Liver (tissue), 9 donors: ENCODE measurements around the gene SWSAP1. TPM values are rescaled to one million over a fixed set of nuclear protein-coding genes. Genes with fewer than 3 reads are reported as not detected.

Source experiments
- DNase-seq: peaks from one replicate; pipeline ENCODE4 v3.0.0-alpha.2; 2017; ENCODE audit warnings: low spot score
- H3K27ac ChIP-seq, 2 donors: one replicate each; pipeline ENCODE4 v1.7.0; 2013; ENCODE audit warnings: inconsistent platforms in 2 of 2, low read length in 2 of 2, control low read depth in 1 of 2, low read depth in 1 of 2, mild to moderate bottlenecking in 1 of 2
- H3K27me3 ChIP-seq, 4 donors: one replicate each; pipeline versions ENCODE4 v1.6.1 to v1.7.0; 2013; ENCODE audit warnings: low read length in 3 of 4, inconsistent platforms in 1 of 4, mild to moderate bottlenecking in 1 of 4, moderate library complexity in 1 of 4; ENCODE audit not compliant: control insufficient read depth in 4 of 4, insufficient read depth in 4 of 4
- H3K36me3 ChIP-seq, 4 donors: one replicate each; pipeline versions ENCODE4 v1.6.1 to v1.7.0; 2013; ENCODE audit warnings: low read length in 3 of 4, mild to moderate bottlenecking in 3 of 4, low read depth in 1 of 4, moderate library complexity in 1 of 4; ENCODE audit not compliant: control insufficient read depth in 4 of 4, insufficient read depth in 3 of 4
- H3K4me1 ChIP-seq, 4 donors: one replicate each; pipeline versions ENCODE4 v1.6.1 to v1.7.0; 2013; ENCODE audit warnings: low read length in 3 of 4, mild to moderate bottlenecking in 3 of 4, moderate library complexity in 1 of 4; ENCODE audit not compliant: control insufficient read depth in 4 of 4, insufficient read depth in 4 of 4
- H3K4me3 ChIP-seq, 3 donors: one replicate each; pipeline versions ENCODE4 v1.6.1 to v1.7.0; 2013; ENCODE audit warnings: low read length in 3 of 3, control low read depth in 1 of 3, low read depth in 1 of 3, mild to moderate bottlenecking in 1 of 3
- H3K9ac ChIP-seq, 2 donors: one replicate each; pipeline ENCODE4 v1.7.0; 2013; ENCODE audit warnings: low read length in 2 of 2, mild to moderate bottlenecking in 2 of 2, moderate library complexity in 2 of 2, control low read depth in 1 of 2, low read depth in 1 of 2
- H3K9me3 ChIP-seq, 4 donors: one replicate each; pipeline versions ENCODE4 v1.6.1 to v1.7.0; 2013; ENCODE audit warnings: low read length in 3 of 4; ENCODE audit not compliant: control insufficient read depth in 4 of 4
- EGR1 ChIP-seq, 2 donors: IDR thresholded peaks; 2 replicates each; pipeline ENCODE4 v1.6.1; 2016 to 2018; ENCODE audit warnings: antibody characterized with exemption in 2 of 2, low read depth in 2 of 2
- FOXA1 ChIP-seq: IDR thresholded peaks from 2 replicates; pipeline ENCODE4 v1.6.1; 2016; ENCODE audit warnings: antibody characterized with exemption
- FOXA2 ChIP-seq: IDR thresholded peaks from 2 replicates; pipeline ENCODE4 v1.6.1; 2016; ENCODE audit warnings: antibody characterized with exemption
- GABPA ChIP-seq, 2 donors: IDR thresholded peaks in 1 of 2; conservative IDR thresholded peaks in 1 of 2; 2 replicates each; pipeline ENCODE4 v1.6.1; 2016; ENCODE audit warnings: antibody characterized with exemption in 2 of 2, mild to moderate bottlenecking in 1 of 2, moderate library complexity in 1 of 2
- HNF4A ChIP-seq, 2 donors: conservative IDR thresholded peaks; 2 replicates each; pipeline ENCODE4 v1.6.1; 2016; ENCODE audit warnings: antibody characterized with exemption in 2 of 2, mild to moderate bottlenecking in 2 of 2
- HNF4G ChIP-seq: IDR thresholded peaks from 2 replicates; pipeline ENCODE4 v1.6.1; 2016; ENCODE audit warnings: antibody characterized with exemption
- JUND ChIP-seq, 2 donors: IDR thresholded peaks; 2 replicates each; pipeline ENCODE4 v1.6.1; 2016; ENCODE audit warnings: antibody characterized with exemption in 2 of 2
- NR2F2 ChIP-seq: IDR thresholded peaks from 2 replicates; pipeline ENCODE4 v1.6.1; 2016; ENCODE audit warnings: antibody characterized with exemption
- RAD21 ChIP-seq, 2 donors: IDR thresholded peaks; 2 replicates each; pipeline ENCODE4 v1.6.1; 2016; ENCODE audit warnings: antibody characterized with exemption in 2 of 2, mild to moderate bottlenecking in 2 of 2
- RXRA ChIP-seq, 2 donors: IDR thresholded peaks; 2 replicates each; pipeline ENCODE4 v1.6.1; 2017 to 2018; ENCODE audit warnings: antibody characterized with exemption in 2 of 2, mild to moderate bottlenecking in 1 of 2
- SP1 ChIP-seq: IDR thresholded peaks from 2 replicates; pipeline ENCODE4 v1.6.1; 2018; ENCODE audit warnings: antibody characterized with exemption, mild to moderate bottlenecking
- YY1 ChIP-seq: IDR thresholded peaks from 2 replicates; pipeline ENCODE4 v1.6.1; 2016; ENCODE audit warnings: antibody characterized with exemption, mild to moderate bottlenecking
- WGBS: extraction: QIAGEN DNeasy Blood & Tissue Kit; methylation state at CpG from one replicate; pipeline ENCODE4 v1.1.7; 2013; 5-methylcytosine and 5-hydroxymethylcytosine counted together
- polyA plus RNA-seq, 2 donors: library from polyadenylated mRNA; stranded (reverse) in 1 of 2; unstranded in 1 of 2; fragments of 200-250 nt in 1 of 2; fragments of >200 nt in 1 of 2; fragmentation: Nextera tagmentation in 1 of 2; extraction: Ambion mirVana in 1 of 2; gene quantifications; one replicate each; pipeline versions ENCODE4 v1.2.1 to v1.2.3, GENCODE V29; 2013 to 2015
- total RNA-seq, 2 donors: library from RNA; depleted of rRNA; stranded (reverse); fragments of >200 nt; gene quantifications; one replicate each; pipeline ENCODE4 v1.2.3, GENCODE V29; 2014
- TF ChIP-seq, protein P1 (sequence below): IDR thresholded peaks from 2 replicates; pipeline ENCODE4 v1.6.1; 2016; ENCODE audit warnings: antibody characterized with exemption
- TF ChIP-seq, protein P2 (sequence below): fragments of 150-350 bp; IDR thresholded peaks from 2 replicates; pipeline ENCODE4 v1.5.1; 2017; ENCODE audit warnings: improper control_type of control experiment, low read depth, low read length; ENCODE audit not compliant: missing input control
- TF ChIP-seq, protein P3 (sequence below): IDR thresholded peaks from 2 replicates; pipeline ENCODE4 v1.6.1; 2016; ENCODE audit warnings: antibody characterized with exemption
- TF ChIP-seq, protein P4 (sequence below): IDR thresholded peaks from 2 replicates; pipeline ENCODE4 v1.6.1; 2016; ENCODE audit warnings: antibody characterized with exemption, mild to moderate bottlenecking
- donor health status: healthy.
- donor health status: healthy.
- donor health status: healthy.
- donor health status: healthy.
- donor health status: healthy.

The SWSAP1 gene
- total and polyA plus RNA-seq, 4 donors: 0.98 to 6.4 (median 1.7) TPM

DNA sequence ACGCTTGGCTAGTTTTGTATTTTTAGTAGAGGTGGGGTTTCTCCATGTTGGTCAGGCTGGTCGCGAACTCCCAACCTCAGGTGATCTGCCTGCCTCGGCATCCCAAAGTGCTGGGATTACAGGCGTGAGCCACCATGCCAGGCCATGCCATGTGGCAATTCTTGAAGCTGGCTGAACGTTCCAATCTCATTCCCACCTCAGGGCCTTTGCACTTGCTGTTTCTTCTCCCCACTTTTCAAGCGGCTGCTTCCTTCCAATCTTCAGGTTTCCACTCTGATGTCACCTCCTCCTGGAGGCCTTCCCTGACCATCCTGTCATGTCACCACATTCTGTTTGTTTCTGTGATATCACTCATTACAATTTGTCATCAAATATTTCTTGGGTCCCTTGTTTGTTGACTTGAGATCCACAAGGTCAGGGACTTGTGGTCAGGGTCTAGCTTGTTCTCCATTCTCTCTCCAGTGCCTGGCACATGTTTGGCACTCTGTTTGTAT lies 5.4 kb downstream of the SWSAP1 start:
- Histone ChIP-seq H3K36me3 (no peaks in the 10 kb centered on the region), H3K27me3 (no peaks in the 10 kb centered on the region), H3K4me3 (no peak overlapping the region), H3K9me3 (no peaks in the 10 kb centered on the region), H3K27ac (no peak overlapping the region), H3K9ac (no peak overlapping the region), H3K4me1 (peaks cover 8 to 60% (median 33%) of the 10 kb centered on the region in 4 donors)
- DNase-seq: no peak
- TF ChIP-seq GABPA (IDR thresholded peaks at IDR 0.05 in 1 of 2, conservative IDR thresholded peaks at IDR 0.05 in 1 of 2): no peak
- TF ChIP-seq, protein P1, sequence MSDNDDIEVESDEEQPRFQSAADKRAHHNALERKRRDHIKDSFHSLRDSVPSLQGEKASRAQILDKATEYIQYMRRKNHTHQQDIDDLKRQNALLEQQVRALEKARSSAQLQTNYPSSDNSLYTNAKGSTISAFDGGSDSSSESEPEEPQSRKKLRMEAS: no peak
- TF ChIP-seq HNF4A (conservative IDR thresholded peaks at IDR 0.05): no peak
- TF ChIP-seq YY1: no peak
- no peak for TF ChIP-seq SP1
- TF ChIP-seq, protein P2, sequence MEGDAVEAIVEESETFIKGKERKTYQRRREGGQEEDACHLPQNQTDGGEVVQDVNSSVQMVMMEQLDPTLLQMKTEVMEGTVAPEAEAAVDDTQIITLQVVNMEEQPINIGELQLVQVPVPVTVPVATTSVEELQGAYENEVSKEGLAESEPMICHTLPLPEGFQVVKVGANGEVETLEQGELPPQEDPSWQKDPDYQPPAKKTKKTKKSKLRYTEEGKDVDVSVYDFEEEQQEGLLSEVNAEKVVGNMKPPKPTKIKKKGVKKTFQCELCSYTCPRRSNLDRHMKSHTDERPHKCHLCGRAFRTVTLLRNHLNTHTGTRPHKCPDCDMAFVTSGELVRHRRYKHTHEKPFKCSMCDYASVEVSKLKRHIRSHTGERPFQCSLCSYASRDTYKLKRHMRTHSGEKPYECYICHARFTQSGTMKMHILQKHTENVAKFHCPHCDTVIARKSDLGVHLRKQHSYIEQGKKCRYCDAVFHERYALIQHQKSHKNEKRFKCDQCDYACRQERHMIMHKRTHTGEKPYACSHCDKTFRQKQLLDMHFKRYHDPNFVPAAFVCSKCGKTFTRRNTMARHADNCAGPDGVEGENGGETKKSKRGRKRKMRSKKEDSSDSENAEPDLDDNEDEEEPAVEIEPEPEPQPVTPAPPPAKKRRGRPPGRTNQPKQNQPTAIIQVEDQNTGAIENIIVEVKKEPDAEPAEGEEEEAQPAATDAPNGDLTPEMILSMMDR: no peak
- TF ChIP-seq JUND (IDR thresholded peaks at IDR 0.05): no peak
- TF ChIP-seq, protein P3, sequence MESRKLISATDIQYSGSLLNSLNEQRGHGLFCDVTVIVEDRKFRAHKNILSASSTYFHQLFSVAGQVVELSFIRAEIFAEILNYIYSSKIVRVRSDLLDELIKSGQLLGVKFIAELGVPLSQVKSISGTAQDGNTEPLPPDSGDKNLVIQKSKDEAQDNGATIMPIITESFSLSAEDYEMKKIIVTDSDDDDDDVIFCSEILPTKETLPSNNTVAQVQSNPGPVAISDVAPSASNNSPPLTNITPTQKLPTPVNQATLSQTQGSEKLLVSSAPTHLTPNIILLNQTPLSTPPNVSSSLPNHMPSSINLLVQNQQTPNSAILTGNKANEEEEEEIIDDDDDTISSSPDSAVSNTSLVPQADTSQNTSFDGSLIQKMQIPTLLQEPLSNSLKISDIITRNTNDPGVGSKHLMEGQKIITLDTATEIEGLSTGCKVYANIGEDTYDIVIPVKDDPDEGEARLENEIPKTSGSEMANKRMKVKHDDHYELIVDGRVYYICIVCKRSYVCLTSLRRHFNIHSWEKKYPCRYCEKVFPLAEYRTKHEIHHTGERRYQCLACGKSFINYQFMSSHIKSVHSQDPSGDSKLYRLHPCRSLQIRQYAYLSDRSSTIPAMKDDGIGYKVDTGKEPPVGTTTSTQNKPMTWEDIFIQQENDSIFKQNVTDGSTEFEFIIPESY: no peak
- no peak for TF ChIP-seq NR2F2
- no peak for TF ChIP-seq HNF4G
- TF ChIP-seq RXRA (IDR thresholded peaks at IDR 0.05): no peak
- no peak for TF ChIP-seq EGR1 (IDR thresholded peaks at IDR 0.05; ENCODE audit: low read depth in 2 of 2)
- no peak for TF ChIP-seq RAD21 (IDR thresholded peaks at IDR 0.05)
- TF ChIP-seq FOXA2: no peak
- TF ChIP-seq FOXA1: no peak
- 95% methylated on average over 7 of the region's 7 CpGs for WGBS

DNA sequence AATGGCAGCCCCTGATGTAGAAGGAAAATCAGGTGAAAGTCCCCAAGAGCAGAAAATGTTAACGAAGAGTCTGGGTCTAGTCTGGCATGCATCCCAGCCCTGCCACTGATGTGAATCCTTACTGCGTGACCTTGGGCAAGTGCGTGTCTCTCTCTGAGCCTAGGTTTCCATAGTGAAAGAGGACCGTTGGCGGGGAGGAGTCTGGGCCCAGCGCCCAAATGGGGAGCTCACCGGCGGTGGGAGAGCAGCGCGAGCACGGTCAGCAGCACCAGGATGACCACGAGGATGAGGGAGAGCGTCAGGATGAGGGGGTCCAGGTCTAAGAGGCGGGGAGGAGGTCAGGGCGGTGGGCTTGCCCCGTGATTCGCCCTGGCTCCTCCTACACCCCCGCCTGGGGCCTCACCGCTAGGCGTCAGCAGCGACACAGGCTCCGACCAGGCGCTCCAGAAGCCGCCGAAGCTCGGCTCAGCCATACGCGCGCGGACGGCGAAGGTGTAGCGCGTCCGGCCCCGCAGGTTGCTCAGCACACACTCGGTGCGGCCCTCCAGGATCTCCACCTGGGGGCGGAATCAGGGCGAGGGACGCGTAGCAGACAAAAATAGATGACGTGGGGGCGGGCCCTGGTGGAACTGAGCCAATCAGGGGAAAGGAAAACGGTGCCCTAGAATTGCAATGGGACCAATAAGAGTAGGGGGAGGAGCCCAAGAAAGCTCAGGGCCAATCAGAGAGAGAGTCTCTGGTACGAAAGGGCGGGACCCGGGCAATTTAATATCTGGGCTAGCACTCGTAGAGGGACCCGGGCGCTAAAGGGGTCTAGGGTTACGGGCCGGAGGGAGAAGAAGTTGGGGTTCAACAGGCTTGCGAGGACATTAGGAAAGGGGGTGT lies 6.4 kb downstream of the SWSAP1 start:
- Histone ChIP-seq H3K36me3 (no peaks in the 10 kb centered on the region), H3K9ac (peak overlapping the region in 1 of 2 donors; percentile 70), H3K27ac (peak overlapping the region; percentile 74 to 83), H3K4me1 (peaks cover 8 to 54% (median 29%) of the 10 kb centered on the region in 4 donors), H3K4me3 (peak overlapping the region; percentile 47 to 60 (median 51)), H3K27me3 (no peaks in the 10 kb centered on the region), H3K9me3 (no peaks in the 10 kb centered on the region)
- peak; percentile 91 for DNase-seq
- 3% methylated on average over 54 of the region's 54 CpGs for WGBS
- TF ChIP-seq SP1 (peak; percentile 72), NR2F2 (peak; percentile 64), HNF4G (no peak), RAD21 (IDR thresholded peaks at IDR 0.05) (peak; percentile 70 to 71), JUND (IDR thresholded peaks at IDR 0.05) (no peak), RXRA (IDR thresholded peaks at IDR 0.05) (peak in 1 of 2 donors; percentile 7), GABPA (IDR thresholded peaks at IDR 0.05 in 1 of 2, conservative IDR thresholded peaks at IDR 0.05 in 1 of 2) (no peak), EGR1 (IDR thresholded peaks at IDR 0.05; ENCODE audit: low read depth in 2 of 2) (no peak), YY1 (peak; percentile 59)
- TF ChIP-seq, protein P3: no peak
- TF ChIP-seq, protein P1: no peak
- TF ChIP-seq, protein P4, sequence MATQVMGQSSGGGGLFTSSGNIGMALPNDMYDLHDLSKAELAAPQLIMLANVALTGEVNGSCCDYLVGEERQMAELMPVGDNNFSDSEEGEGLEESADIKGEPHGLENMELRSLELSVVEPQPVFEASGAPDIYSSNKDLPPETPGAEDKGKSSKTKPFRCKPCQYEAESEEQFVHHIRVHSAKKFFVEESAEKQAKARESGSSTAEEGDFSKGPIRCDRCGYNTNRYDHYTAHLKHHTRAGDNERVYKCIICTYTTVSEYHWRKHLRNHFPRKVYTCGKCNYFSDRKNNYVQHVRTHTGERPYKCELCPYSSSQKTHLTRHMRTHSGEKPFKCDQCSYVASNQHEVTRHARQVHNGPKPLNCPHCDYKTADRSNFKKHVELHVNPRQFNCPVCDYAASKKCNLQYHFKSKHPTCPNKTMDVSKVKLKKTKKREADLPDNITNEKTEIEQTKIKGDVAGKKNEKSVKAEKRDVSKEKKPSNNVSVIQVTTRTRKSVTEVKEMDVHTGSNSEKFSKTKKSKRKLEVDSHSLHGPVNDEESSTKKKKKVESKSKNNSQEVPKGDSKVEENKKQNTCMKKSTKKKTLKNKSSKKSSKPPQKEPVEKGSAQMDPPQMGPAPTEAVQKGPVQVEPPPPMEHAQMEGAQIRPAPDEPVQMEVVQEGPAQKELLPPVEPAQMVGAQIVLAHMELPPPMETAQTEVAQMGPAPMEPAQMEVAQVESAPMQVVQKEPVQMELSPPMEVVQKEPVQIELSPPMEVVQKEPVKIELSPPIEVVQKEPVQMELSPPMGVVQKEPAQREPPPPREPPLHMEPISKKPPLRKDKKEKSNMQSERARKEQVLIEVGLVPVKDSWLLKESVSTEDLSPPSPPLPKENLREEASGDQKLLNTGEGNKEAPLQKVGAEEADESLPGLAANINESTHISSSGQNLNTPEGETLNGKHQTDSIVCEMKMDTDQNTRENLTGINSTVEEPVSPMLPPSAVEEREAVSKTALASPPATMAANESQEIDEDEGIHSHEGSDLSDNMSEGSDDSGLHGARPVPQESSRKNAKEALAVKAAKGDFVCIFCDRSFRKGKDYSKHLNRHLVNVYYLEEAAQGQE: peak; percentile 86
- TF ChIP-seq, protein P2: peak; percentile 50
